GM23338 (cell line): Measurements from ENCODE around the gene MPIG6B.

ENCODE experiments used
- CREB1 ChIP-seq: fragments of 250-450 bp; sonication (Bioruptor Pico); IDR thresholded peaks from 2 replicates; pipeline ENCODE4 v1.5.0; 2020; ENCODE audit warnings: low read depth, mild to moderate bottlenecking, moderate library complexity
- POLR2AphosphoS5 ChIP-seq: IDR thresholded peaks from 2 replicates; pipeline ENCODE4 v1.6.1; 2016; ENCODE audit warnings: antibody characterized with exemption, low read depth
- ZNF114 ChIP-seq: fragments of 250-450 bp; sonication (Bioruptor Pico); IDR thresholded peaks from 2 replicates; pipeline ENCODE4 v1.5.0; 2020; ENCODE audit warnings: mild to moderate bottlenecking, moderate library complexity
- TF ChIP-seq, protein P1 (sequence below): IDR thresholded peaks from one replicate; pipeline ENCODE4 v1.6.1; 2018; ENCODE audit warnings: antibody characterized with exemption; ENCODE audit not compliant: unreplicated experiment
- TF ChIP-seq, protein P2 (sequence below), 2 experiments: fragments of 200-600 bp in 1 of 2; sonication (generic) in 1 of 2; conservative IDR thresholded peaks; 2 replicates each; pipeline versions ENCODE4 v1.5.1 to v1.6.1; 2016 to 2017; ENCODE audit warnings: antibody characterized with exemption in 2 of 2, low read depth in 2 of 2, mild to moderate bottlenecking in 2 of 2, moderate library complexity in 1 of 2

DNA sequence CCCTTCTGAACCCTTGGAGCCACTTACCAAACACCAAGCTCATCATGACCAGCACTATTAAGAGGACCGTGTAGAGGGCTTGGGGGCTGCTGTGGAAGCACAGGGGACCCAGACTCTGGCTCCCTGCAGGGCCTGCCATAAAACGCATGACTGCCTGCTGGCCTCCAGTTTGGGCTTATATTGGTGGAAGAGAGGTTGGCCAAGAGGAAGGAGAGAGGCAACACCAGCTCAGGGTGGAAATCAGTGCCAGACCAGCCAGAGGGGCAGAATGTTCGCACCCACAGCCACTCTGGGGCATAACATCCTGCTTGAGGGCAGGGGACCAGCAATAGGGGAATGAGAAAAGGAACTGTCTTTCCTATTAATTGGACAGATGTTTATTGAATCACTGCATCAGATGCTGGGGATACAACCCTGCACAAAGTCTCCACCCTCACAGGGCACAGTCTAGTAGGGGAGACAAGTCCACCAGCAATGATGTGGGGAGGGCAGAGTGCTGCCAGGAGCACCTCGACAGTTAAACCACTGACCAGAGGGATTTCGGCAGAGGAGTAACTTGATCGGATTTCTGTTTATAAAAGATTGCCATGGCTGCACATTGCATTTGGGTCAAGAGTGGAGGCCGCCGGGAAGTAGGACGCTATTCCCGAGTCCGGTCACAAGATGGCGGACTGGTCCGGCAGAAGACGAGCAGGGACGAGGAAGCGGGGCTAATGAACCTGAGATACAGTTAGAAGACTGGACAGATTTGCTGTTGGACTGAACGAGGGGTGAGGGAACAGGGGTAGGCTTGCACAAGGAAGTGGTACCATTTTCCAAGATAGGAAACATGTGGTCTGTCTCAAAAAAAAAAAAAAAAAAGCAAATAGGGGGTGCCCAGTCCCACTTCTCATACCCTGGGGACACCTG lies 42.7 kb upstream of the MPIG6B start, which contains the start of gene LY6G5C:
- TF ChIP-seq, protein P1, sequence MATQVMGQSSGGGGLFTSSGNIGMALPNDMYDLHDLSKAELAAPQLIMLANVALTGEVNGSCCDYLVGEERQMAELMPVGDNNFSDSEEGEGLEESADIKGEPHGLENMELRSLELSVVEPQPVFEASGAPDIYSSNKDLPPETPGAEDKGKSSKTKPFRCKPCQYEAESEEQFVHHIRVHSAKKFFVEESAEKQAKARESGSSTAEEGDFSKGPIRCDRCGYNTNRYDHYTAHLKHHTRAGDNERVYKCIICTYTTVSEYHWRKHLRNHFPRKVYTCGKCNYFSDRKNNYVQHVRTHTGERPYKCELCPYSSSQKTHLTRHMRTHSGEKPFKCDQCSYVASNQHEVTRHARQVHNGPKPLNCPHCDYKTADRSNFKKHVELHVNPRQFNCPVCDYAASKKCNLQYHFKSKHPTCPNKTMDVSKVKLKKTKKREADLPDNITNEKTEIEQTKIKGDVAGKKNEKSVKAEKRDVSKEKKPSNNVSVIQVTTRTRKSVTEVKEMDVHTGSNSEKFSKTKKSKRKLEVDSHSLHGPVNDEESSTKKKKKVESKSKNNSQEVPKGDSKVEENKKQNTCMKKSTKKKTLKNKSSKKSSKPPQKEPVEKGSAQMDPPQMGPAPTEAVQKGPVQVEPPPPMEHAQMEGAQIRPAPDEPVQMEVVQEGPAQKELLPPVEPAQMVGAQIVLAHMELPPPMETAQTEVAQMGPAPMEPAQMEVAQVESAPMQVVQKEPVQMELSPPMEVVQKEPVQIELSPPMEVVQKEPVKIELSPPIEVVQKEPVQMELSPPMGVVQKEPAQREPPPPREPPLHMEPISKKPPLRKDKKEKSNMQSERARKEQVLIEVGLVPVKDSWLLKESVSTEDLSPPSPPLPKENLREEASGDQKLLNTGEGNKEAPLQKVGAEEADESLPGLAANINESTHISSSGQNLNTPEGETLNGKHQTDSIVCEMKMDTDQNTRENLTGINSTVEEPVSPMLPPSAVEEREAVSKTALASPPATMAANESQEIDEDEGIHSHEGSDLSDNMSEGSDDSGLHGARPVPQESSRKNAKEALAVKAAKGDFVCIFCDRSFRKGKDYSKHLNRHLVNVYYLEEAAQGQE = no peak
- TF ChIP-seq, protein P2, sequence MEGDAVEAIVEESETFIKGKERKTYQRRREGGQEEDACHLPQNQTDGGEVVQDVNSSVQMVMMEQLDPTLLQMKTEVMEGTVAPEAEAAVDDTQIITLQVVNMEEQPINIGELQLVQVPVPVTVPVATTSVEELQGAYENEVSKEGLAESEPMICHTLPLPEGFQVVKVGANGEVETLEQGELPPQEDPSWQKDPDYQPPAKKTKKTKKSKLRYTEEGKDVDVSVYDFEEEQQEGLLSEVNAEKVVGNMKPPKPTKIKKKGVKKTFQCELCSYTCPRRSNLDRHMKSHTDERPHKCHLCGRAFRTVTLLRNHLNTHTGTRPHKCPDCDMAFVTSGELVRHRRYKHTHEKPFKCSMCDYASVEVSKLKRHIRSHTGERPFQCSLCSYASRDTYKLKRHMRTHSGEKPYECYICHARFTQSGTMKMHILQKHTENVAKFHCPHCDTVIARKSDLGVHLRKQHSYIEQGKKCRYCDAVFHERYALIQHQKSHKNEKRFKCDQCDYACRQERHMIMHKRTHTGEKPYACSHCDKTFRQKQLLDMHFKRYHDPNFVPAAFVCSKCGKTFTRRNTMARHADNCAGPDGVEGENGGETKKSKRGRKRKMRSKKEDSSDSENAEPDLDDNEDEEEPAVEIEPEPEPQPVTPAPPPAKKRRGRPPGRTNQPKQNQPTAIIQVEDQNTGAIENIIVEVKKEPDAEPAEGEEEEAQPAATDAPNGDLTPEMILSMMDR (conservative IDR thresholded peaks at IDR 0.05; ENCODE audit: low read depth in 2 of 2) = peak; percentile 54 to 97
- TF ChIP-seq CREB1 (CRISPR knock-in tag) (no peak), POLR2AphosphoS5 (no peak), ZNF114 (CRISPR knock-in tag) (no peak)
